HL-60 (cell line): Measurements from ENCODE around the gene NEGR1.

ENCODE experiments used
- DNase-seq, 2 experiments: peaks; one replicate each; pipeline ENCODE4 v3.0.0-alpha.2; 2010 to 2020; ENCODE audit warnings: low read depth in 1 of 2, low spot score in 1 of 2
- H3K27ac ChIP-seq: fragments of 250-450 bp; sonication (Bioruptor Pico); replicated peaks from 2 replicates; pipeline ENCODE4 v1.5.1; 2020; ENCODE audit warnings: mild to moderate bottlenecking, moderate library complexity
- H3K27me3 ChIP-seq: fragments of 250-450 bp; sonication (Bioruptor Pico); 2 replicates; pipeline ENCODE4 v1.5.1; 2021; ENCODE audit warnings: mild to moderate bottlenecking, moderate library complexity; ENCODE audit not compliant: insufficient read depth, poor library complexity, severe bottlenecking
- H3K4me3 ChIP-seq: replicated peaks from 2 replicates; pipeline ENCODE4 v1.5.1; 2011; ENCODE audit warnings: mild to moderate bottlenecking, control low read depth, low read length; ENCODE audit not compliant: insufficient read depth
- CTCF ChIP-seq: IDR thresholded peaks from one replicate; pipeline ENCODE4 v1.5.1; 2011; ENCODE audit warnings: low read length, control low read depth, inconsistent platforms; ENCODE audit not compliant: insufficient read depth
- GABPA ChIP-seq: IDR thresholded peaks from 2 replicates; pipeline ENCODE4 v1.6.1; 2012; ENCODE audit warnings: low read depth
- POLR2AphosphoS5 ChIP-seq: IDR thresholded peaks from 2 replicates; pipeline ENCODE4 v1.6.1; 2012; ENCODE audit warnings: low read depth
- REST ChIP-seq: IDR thresholded peaks from 2 replicates; pipeline ENCODE4 v1.6.1; 2012; ENCODE audit warnings: low read depth; ENCODE audit not compliant: insufficient replicate concordance
- SPI1 ChIP-seq: IDR thresholded peaks from 2 replicates; pipeline ENCODE4 v1.6.1; 2012; ENCODE audit warnings: low read depth, mild to moderate bottlenecking, borderline replicate concordance

The NEGR1 gene

GRCh38 chr1:72141875-72142274 is 140.5 kb downstream of the NEGR1 start:
- no peak for DNase-seq
- no peak overlapping the region for H3K4me3 ChIP-seq
- H3K27me3 ChIP-seq, result no peaks in the 10 kb centered on the region
- no peak for TF ChIP-seq GABPA
- TF ChIP-seq REST, result no peak
- no peak for TF ChIP-seq CTCF
- no peak for TF ChIP-seq SPI1
- no peak for TF ChIP-seq POLR2AphosphoS5
- no peak overlapping the region for H3K27ac ChIP-seq

- H3K27ac ChIP-seq, result no peak overlapping the region
- no peaks in the 10 kb centered on the region for H3K27me3 ChIP-seq
- no peak for DNase-seq
- TF ChIP-seq GABPA (no peak), POLR2AphosphoS5 (no peak), CTCF (no peak), SPI1 (no peak), REST (no peak)
- H3K4me3 ChIP-seq, result no peak overlapping the region
These were observed 142.1 kb downstream of the NEGR1 start for GRCh38 chr1:72140222-72140621.

GRCh38 chr1:72137656-72138055 is 144.7 kb downstream of the NEGR1 start:
- no peak for DNase-seq
- no peak for TF ChIP-seq REST
- TF ChIP-seq POLR2AphosphoS5, result no peak
- Histone ChIP-seq H3K27me3 (no peaks in the 10 kb centered on the region), H3K4me3 (no peak overlapping the region), H3K27ac (no peak overlapping the region)

- TF ChIP-seq POLR2AphosphoS5 (no peak), REST (no peak), CTCF (no peak), SPI1 (no peak), GABPA (no peak)
- no peak overlapping the region for H3K27ac ChIP-seq
- DNase-seq, result no peak
- no peaks in the 10 kb centered on the region for H3K27me3 ChIP-seq
- H3K4me3 ChIP-seq, result no peak overlapping the region
These were observed 152.5 kb downstream of the NEGR1 start for GRCh38 chr1:72129869-72130268.
